Naive thymus-derived CD4-positive, alpha-beta T cell (primary cell): Measurements from ENCODE around the gene SLC8A3. TPM values are rescaled to one million over a fixed set of nuclear protein-coding genes. Genes with fewer than 3 reads are reported as not detected.

Source experiments
- ATAC-seq: fragments of 150-1000 bp; cut with Tn5 transposase; 2 replicates; pipeline ENCODE4 v1.10.0; 2021; ENCODE audit warnings: mild to moderate bottlenecking, moderate library complexity
- CTCF ChIA-PET: fragments of 350-600 bp; sonication (Branson Sonifier 250); formaldehyde crosslinking; loops from one replicate; lab custom pipeline; 2021; ENCODE audit warnings: antibody characterized with exemption; lab: Charles Lee
- POLR2A ChIA-PET: fragments of 350-600 bp; sonication (Branson Sonifier 250); formaldehyde crosslinking; loops from one replicate; lab custom pipeline; 2021; ENCODE audit warnings: antibody characterized with exemption, inconsistent platforms; lab: Charles Lee
- DNase-seq, 9 donors: peaks; one replicate each; pipeline versions ENCODE4 v3.0.0 to v3.0.0-alpha.2; 2020 to 2022; ENCODE audit warnings: mixed read lengths in 1 of 9
- H3K27ac ChIP-seq: one replicate; pipeline ENCODE4 v1.7.0; 2013; ENCODE audit warnings: mild to moderate bottlenecking, low read depth, low read length, moderate library complexity
- H3K27me3 ChIP-seq, 2 donors: one replicate each; pipeline ENCODE4 v1.7.0; 2013; ENCODE audit warnings: low read length in 2 of 2, mild to moderate bottlenecking in 2 of 2, moderate library complexity in 2 of 2; ENCODE audit not compliant: control insufficient read depth in 2 of 2, insufficient read depth in 2 of 2
- H3K36me3 ChIP-seq, 3 experiments: 1 replicate in 2 of 3; 2 replicates in 1 of 3; pipeline ENCODE4 v1.7.0; 2013; ENCODE audit warnings: low read length in 3 of 3, mild to moderate bottlenecking in 3 of 3, moderate library complexity in 1 of 3; ENCODE audit not compliant: insufficient read depth in 3 of 3, control insufficient read depth in 2 of 3
- H3K4me1 ChIP-seq, 2 donors: one replicate each; pipeline ENCODE4 v1.7.0; 2013; ENCODE audit warnings: low read length in 2 of 2, mild to moderate bottlenecking in 2 of 2, moderate library complexity in 1 of 2; ENCODE audit not compliant: control insufficient read depth in 2 of 2, insufficient read depth in 2 of 2
- H3K4me3 ChIP-seq: 2 replicates; pipeline ENCODE4 v1.7.0; 2013; ENCODE audit warnings: mild to moderate bottlenecking, low read length
- H3K9me3 ChIP-seq, 3 experiments: 1 replicate in 2 of 3; 2 replicates in 1 of 3; pipeline ENCODE4 v1.7.0; 2013; ENCODE audit warnings: low read length in 3 of 3; ENCODE audit not compliant: control insufficient read depth in 2 of 3
- H3K27ac Mint-ChIP-seq, 9 donors: one replicate each; pipeline ENCODE4 v1.8.0; 2020 to 2022; ENCODE audit warnings: mixed read lengths in 9 of 9, mild to moderate bottlenecking in 8 of 9, moderate library complexity in 5 of 9, inconsistent platforms in 2 of 9
- H3K27me3 Mint-ChIP-seq, 5 donors: one replicate each; pipeline ENCODE4 v1.8.0; 2021 to 2022; ENCODE audit warnings: mixed read lengths in 5 of 5, mild to moderate bottlenecking in 1 of 5
- H3K36me3 Mint-ChIP-seq, 5 donors: one replicate each; pipeline ENCODE4 v1.8.0; 2020 to 2022; ENCODE audit warnings: mixed read lengths in 5 of 5, mild to moderate bottlenecking in 3 of 5, inconsistent platforms in 1 of 5
- H3K4me1 Mint-ChIP-seq, 7 donors: one replicate each; pipeline ENCODE4 v1.8.0; 2020 to 2022; ENCODE audit warnings: mixed read lengths in 7 of 7, mild to moderate bottlenecking in 3 of 7, inconsistent platforms in 1 of 7
- H3K4me3 Mint-ChIP-seq, 10 donors: one replicate each; pipeline ENCODE4 v1.8.0; 2020 to 2022; ENCODE audit warnings: mild to moderate bottlenecking in 10 of 10, mixed read lengths in 10 of 10, moderate library complexity in 6 of 10, inconsistent platforms in 2 of 10
- H3K9me3 Mint-ChIP-seq, 11 donors: one replicate each; pipeline ENCODE4 v1.8.0; 2020 to 2022; ENCODE audit warnings: mixed read lengths in 11 of 11, mild to moderate bottlenecking in 4 of 11, inconsistent platforms in 1 of 11, moderate library complexity in 1 of 11
- intact Hi-C, 2 donors: fragments of 100-400 bp; cut with micrococcal nuclease; formaldehyde crosslinking; loops; one replicate each; pipeline ENCODE4 v1.15.1; 2023
- polyA plus RNA-seq, 2 donors: library from polyadenylated mRNA; unstranded; fragments of 300-500 nt; fragmentation: Illumina TruSeq; gene quantifications; one replicate each; pipeline ENCODE4 v1.2.3, GENCODE V29; 2021
- total RNA-seq, 6 experiments: library from RNA in 5 of 6; stranded (reverse) in 5 of 6; gene quantifications; 1 replicate in 5 of 6; 2 replicates in 1 of 6; pipeline ENCODE4 v1.2.3 and lab custom pipeline; 2021 to 2026

Gene SLC8A3
- total and polyA plus RNA-seq, 7 experiments from 2014 or later, result 0.13 to 0.47 (median 0.31) TPM; not detected in 4

DNA sequence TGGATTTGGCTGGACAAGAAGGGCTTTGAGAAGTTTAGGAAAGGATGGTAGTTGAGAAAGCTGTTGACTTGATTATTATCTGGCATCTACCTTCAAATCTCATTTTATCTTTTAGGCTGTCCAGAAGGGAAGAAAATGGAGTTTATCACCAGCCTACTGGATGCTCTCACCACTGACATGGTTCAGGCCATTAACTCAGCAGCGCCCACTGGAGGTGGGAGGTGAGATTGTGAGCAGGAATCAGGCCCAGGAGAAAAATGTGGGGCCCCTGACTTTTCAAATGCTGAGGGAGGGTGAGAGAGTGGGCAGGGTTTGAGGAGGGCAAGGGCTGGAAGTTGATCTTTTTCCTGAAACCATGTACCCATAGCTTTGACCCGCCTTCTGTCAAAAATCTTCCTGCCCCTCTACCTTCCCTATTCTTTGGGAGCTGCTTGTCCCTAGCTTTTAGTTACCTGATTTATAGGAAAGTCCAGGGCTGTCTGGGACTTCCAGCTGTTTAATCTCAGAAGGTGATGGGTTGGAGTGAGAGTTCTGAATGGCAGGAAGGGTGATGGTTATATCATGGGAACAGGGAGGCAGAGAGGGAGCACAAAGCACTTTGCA lies 175.4 kb downstream of the SLC8A3 start:
- Mint-ChIP-seq H3K27ac (no peak overlapping the region), H3K27me3 (peaks cover 7 to 21% (median 14%) of the 10 kb centered on the region in 5 donors), H3K9me3 (no peaks in the 10 kb centered on the region), H3K4me3 (no peak overlapping the region), H3K4me1 (peaks cover 0 to 10% (median 5%) of the 10 kb centered on the region in 7 donors), H3K36me3 (no peaks in the 10 kb centered on the region)
- DNase-seq (peak in 1 of 9 donors; percentile 36), ATAC-seq (no peak)
- ChIA-PET CTCF (interaction anchor here (0.9 kb wide), 1 partner anchor 15 kb away, joined by 3 read pairs; no protein-coding TSS in a partner anchor), POLR2A (no interaction called here)
- Histone ChIP-seq H3K36me3 (no peaks in the 10 kb centered on the region), H3K27ac (no peak overlapping the region), H3K9me3 (no peaks in the 10 kb centered on the region), H3K4me1 (no peaks in the 10 kb centered on the region), H3K4me3 (no peak overlapping the region), H3K27me3 (no peaks in the 10 kb centered on the region)
- intact Hi-C loops, result no loop called here

DNA sequence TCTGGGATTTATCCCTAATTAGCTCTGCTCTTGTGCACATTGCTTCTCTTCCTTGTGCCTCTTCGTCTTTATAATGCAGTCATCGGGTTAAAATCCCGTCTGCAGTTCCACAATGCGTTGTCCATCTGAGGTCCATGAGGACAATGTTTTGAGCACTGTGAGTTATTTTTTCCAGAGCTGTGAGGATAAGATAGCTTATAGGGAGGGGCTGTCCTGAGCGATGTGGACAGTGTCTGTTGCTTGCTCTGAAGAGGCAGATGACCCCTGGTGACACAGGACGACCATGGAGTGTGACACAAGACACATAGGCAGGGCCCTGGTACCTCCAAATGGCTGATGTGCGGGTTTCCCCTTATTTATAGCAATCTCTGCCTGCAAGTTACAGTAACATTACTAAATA lies 177.0 kb downstream of the SLC8A3 start:
- DNase-seq, result no peak
- intact Hi-C loops, result no loop called here

GRCh38 chr14:70011098-70011497 lies 177.7 kb downstream of the SLC8A3 start:
- Histone ChIP-seq H3K4me1 (no peaks in the 10 kb centered on the region), H3K27me3 (no peaks in the 10 kb centered on the region), H3K36me3 (no peaks in the 10 kb centered on the region), H3K9me3 (no peaks in the 10 kb centered on the region), H3K4me3 (no peak overlapping the region), H3K27ac (no peak overlapping the region)
- POLR2A ChIA-PET, result no interaction called here
- CTCF ChIA-PET, result no interaction called here
- intact Hi-C loops, result no loop called here
- no peak overlapping the region for H3K4me3 Mint-ChIP-seq
- H3K36me3 Mint-ChIP-seq, result no peaks in the 10 kb centered on the region
- no peak overlapping the region for H3K27ac Mint-ChIP-seq
- no peaks in the 10 kb centered on the region for H3K4me1 Mint-ChIP-seq
- ATAC-seq, result no peak
- DNase-seq, result no peak
- H3K9me3 Mint-ChIP-seq, result no peaks in the 10 kb centered on the region
- peaks cover 0 to 21% (median 11%) of the 10 kb centered on the region in 5 donors for H3K27me3 Mint-ChIP-seq

More for the DNA sequence above, 177.0 kb downstream of the SLC8A3 start:
- H3K36me3 Mint-ChIP-seq, result no peaks in the 10 kb centered on the region
- peaks cover 2 to 21% (median 14%) of the 10 kb centered on the region in 5 donors for H3K27me3 Mint-ChIP-seq
- no peak overlapping the region for H3K4me3 Mint-ChIP-seq
- Histone ChIP-seq H3K9me3 (no peaks in the 10 kb centered on the region), H3K36me3 (no peaks in the 10 kb centered on the region), H3K27me3 (no peaks in the 10 kb centered on the region), H3K4me1 (no peaks in the 10 kb centered on the region), H3K27ac (no peak overlapping the region), H3K4me3 (no peak overlapping the region)
- POLR2A ChIA-PET, result no interaction called here
- CTCF ChIA-PET, result interaction anchor here (0.6 kb wide), 1 partner anchor 1396 kb away, joined by 3 read pairs; no protein-coding TSS in a partner anchor
- H3K27ac Mint-ChIP-seq, result no peak overlapping the region
- ATAC-seq, result no peak
- H3K4me1 Mint-ChIP-seq, result no peaks in the 10 kb centered on the region
- no peaks in the 10 kb centered on the region for H3K9me3 Mint-ChIP-seq

- Histone ChIP-seq H3K36me3 (no peaks in the 10 kb centered on the region), H3K9me3 (no peaks in the 10 kb centered on the region), H3K4me1 (no peaks in the 10 kb centered on the region), H3K27me3 (no peaks in the 10 kb centered on the region), H3K4me3 (no peak overlapping the region), H3K27ac (no peak overlapping the region)
- peaks cover 0 to 10% (median 4%) of the 10 kb centered on the region in 5 donors for H3K27me3 Mint-ChIP-seq
- ChIA-PET POLR2A (no interaction called here), CTCF (no interaction called here)
- no peak overlapping the region for H3K4me3 Mint-ChIP-seq
- no peaks in the 10 kb centered on the region for H3K36me3 Mint-ChIP-seq
- no peak for ATAC-seq
- no peaks in the 10 kb centered on the region for H3K9me3 Mint-ChIP-seq
- DNase-seq, result no peak
- H3K27ac Mint-ChIP-seq, result no peak overlapping the region
- intact Hi-C loops, result no loop called here
- H3K4me1 Mint-ChIP-seq, result no peaks in the 10 kb centered on the region
Measured at GRCh38 chr14:70009961-70010360, 178.8 kb downstream of the SLC8A3 start.

- H3K27ac Mint-ChIP-seq, result no peak overlapping the region
- POLR2A ChIA-PET, result no interaction called here
- no peaks in the 10 kb centered on the region for H3K4me1 ChIP-seq
- no peaks in the 10 kb centered on the region for H3K9me3 ChIP-seq
- ATAC-seq, result no peak
- H3K36me3 Mint-ChIP-seq, result no peaks in the 10 kb centered on the region
- no peaks in the 10 kb centered on the region for H3K9me3 Mint-ChIP-seq
- no peaks in the 10 kb centered on the region for H3K36me3 ChIP-seq
- CTCF ChIA-PET, result no interaction called here
- H3K27me3 ChIP-seq, result no peaks in the 10 kb centered on the region
- no peak overlapping the region for H3K27ac ChIP-seq
- H3K4me1 Mint-ChIP-seq, result no peaks in the 10 kb centered on the region
- H3K4me3 Mint-ChIP-seq, result no peak overlapping the region
- H3K27me3 Mint-ChIP-seq, result peaks cover 0 to 10% (median 5%) of the 10 kb centered on the region in 5 donors
- no peak overlapping the region for H3K4me3 ChIP-seq
- intact Hi-C loops, result no loop called here
- no peak for DNase-seq
Measured at GRCh38 chr14:70008284-70009262, 180.2 kb downstream of the SLC8A3 start.

- H3K4me1 Mint-ChIP-seq, result no peaks in the 10 kb centered on the region
- intact Hi-C loops, result no loop called here
- no peaks in the 10 kb centered on the region for H3K9me3 Mint-ChIP-seq
- Histone ChIP-seq H3K9me3 (no peaks in the 10 kb centered on the region), H3K27me3 (no peaks in the 10 kb centered on the region), H3K4me3 (no peak overlapping the region), H3K27ac (no peak overlapping the region), H3K4me1 (no peaks in the 10 kb centered on the region), H3K36me3 (no peaks in the 10 kb centered on the region)
- DNase-seq (no peak), ATAC-seq (no peak)
- H3K36me3 Mint-ChIP-seq, result no peaks in the 10 kb centered on the region
- H3K27me3 Mint-ChIP-seq, result peaks cover 0 to 10% (median 3%) of the 10 kb centered on the region in 5 donors
- peak overlapping the region in 1 of 10 donors; percentile 22 for H3K4me3 Mint-ChIP-seq
- ChIA-PET CTCF (interaction anchor here (1.0 kb wide), 1 partner anchor 9 kb away, joined by 3 read pairs; no protein-coding TSS in a partner anchor), POLR2A (no interaction called here)
- H3K27ac Mint-ChIP-seq, result no peak overlapping the region
Measured at GRCh38 chr14:70006699-70007098, 182.1 kb downstream of the SLC8A3 start.
